GM12878 (cell line): Measurements from ENCODE around the gene PROM1. TPM values are rescaled to one million over a fixed set of nuclear protein-coding genes. Genes with fewer than 3 reads are reported as not detected.

ENCODE experiments used
- ATAC-seq: fragments of 200-7000 bp; cut with Tn5 transposase; 3 replicates; pipeline ENCODE4 v1.9.1; 2020; ENCODE audit warnings: mild to moderate bottlenecking, moderate library complexity
- BruUV-seq: library from RNA; stranded (reverse); fragments of 400-500 nt; replicated peaks from 2 replicates; lab custom pipeline; 2021; lab: Mats Ljungman, UMichigan
- CTCF ChIA-PET: fragments of 300-600 bp; sonication (Branson Sonifier 250); formaldehyde crosslinking; extraction: SDS; loops from one replicate; lab custom pipeline; 2021; ENCODE audit warnings: inconsistent platforms; lab: Yijun Ruan, JAX
- POLR2A ChIA-PET: fragments of 350-600 bp; formaldehyde crosslinking; extraction: SDS; loops from one replicate; lab custom pipeline; 2021; ENCODE audit warnings: inconsistent platforms; lab: Charles Lee
- RAD21 ChIA-PET: fragments of 300-600 bp; sonication (Branson Sonifier 250); formaldehyde crosslinking; loops from one replicate; lab custom pipeline; 2023; ENCODE audit warnings: antibody characterized with exemption; ENCODE audit not compliant: unreplicated experiment; lab: Charles Lee
- SMC1A ChIA-PET: fragments of 300-600 bp; sonication (Branson Sonifier 250); formaldehyde crosslinking; loops from one replicate; lab custom pipeline; 2023; ENCODE audit not compliant: unreplicated experiment, uncharacterized antibody; lab: Charles Lee
- DNase-seq: peaks from one replicate; pipeline ENCODE4 v3.0.0-alpha.2; 2011; ENCODE audit warnings: low read depth, low spot score
- FAIRE-seq: peaks from 3 replicates; lab custom pipeline; 2011; peaks lifted over from hg19 to GRCh38; lab: Jason Lieb, UNC
- H2AFZ ChIP-seq: 2 replicates; pipeline ENCODE4 v1.6.0; 2011; ENCODE audit warnings: low read depth, low read length, control low read depth; ENCODE audit not compliant: control insufficient read depth
- H3K27ac ChIP-seq: 2 replicates; pipeline ENCODE4 v1.5.1; 2011; ENCODE audit warnings: control low read depth; ENCODE audit not compliant: control insufficient read depth, insufficient read depth
- H3K27me3 ChIP-seq, 2 experiments: replicated peaks in 1 of 2; 2 replicates each; pipeline versions ENCODE4 v1.6.0 to v1.6.1; 2011; ENCODE audit warnings: low read length in 1 of 2; ENCODE audit not compliant: control insufficient read depth in 2 of 2, insufficient read depth in 2 of 2
- H3K36me3 ChIP-seq, 2 experiments: 2 replicates each; pipeline ENCODE4 v1.5.1; 2011; ENCODE audit warnings: low read length in 1 of 2; ENCODE audit not compliant: control insufficient read depth in 2 of 2, insufficient read depth in 2 of 2
- H3K4me1 ChIP-seq: 2 replicates; pipeline ENCODE4 v1.6.1; 2011; ENCODE audit warnings: mild to moderate bottlenecking, low read length, moderate library complexity, mixed read lengths; ENCODE audit not compliant: control insufficient read depth, insufficient read depth
- H3K4me2 ChIP-seq: 2 replicates; pipeline ENCODE4 v1.6.0; 2011; ENCODE audit warnings: control low read depth; ENCODE audit not compliant: control insufficient read depth, insufficient read depth
- H3K4me3 ChIP-seq: fragments of 200-600 bp; sonication (generic); 2 replicates; pipeline ENCODE4 v1.5.1; 2016
- H3K79me2 ChIP-seq: 2 replicates; pipeline ENCODE4 v1.6.0; 2011; ENCODE audit warnings: low read length; ENCODE audit not compliant: control insufficient read depth, insufficient read depth
- H3K9ac ChIP-seq: 2 replicates; pipeline ENCODE4 v1.8.0; 2011; ENCODE audit warnings: low read length, control low read depth, mixed read lengths; ENCODE audit not compliant: control insufficient read depth, insufficient read depth
- H3K9me3 ChIP-seq: replicated peaks from 3 replicates; pipeline ENCODE4 v1.5.1; 2011; ENCODE audit warnings: mild to moderate bottlenecking, low read length; ENCODE audit not compliant: control insufficient read depth, insufficient read depth
- H4K20me1 ChIP-seq: 2 replicates; pipeline ENCODE4 v1.6.0; 2011; ENCODE audit not compliant: control insufficient read depth, insufficient read depth
- BMI1 ChIP-seq: fragments of 450-650 bp; IDR thresholded peaks from 2 replicates; pipeline ENCODE4 v1.6.1; 2016; ENCODE audit warnings: mild to moderate bottlenecking, moderate library complexity, borderline replicate concordance
- HDAC6 ChIP-seq: fragments of 200-600 bp; sonication (generic); IDR thresholded peaks from one replicate; pipeline ENCODE4 v1.8.0; 2017; ENCODE audit warnings: antibody characterized with exemption; ENCODE audit not compliant: unreplicated experiment
- NBN ChIP-seq: fragments of 450-650 bp; IDR thresholded peaks from 2 replicates; pipeline ENCODE4 v1.6.1; 2016
- NR2C2 ChIP-seq: IDR thresholded peaks from 2 replicates; pipeline ENCODE4 v1.6.1; 2011; ENCODE audit warnings: borderline replicate concordance, low read depth; ENCODE audit not compliant: control insufficient read depth, insufficient read length
- POLR2A ChIP-seq: IDR thresholded peaks from 2 replicates; pipeline ENCODE4 v1.6.1; 2011; ENCODE audit warnings: low read depth, mild to moderate bottlenecking, low read length
- POU2F2 ChIP-seq: IDR thresholded peaks from 3 replicates; pipeline ENCODE4 v1.6.1; 2011; ENCODE audit warnings: low read depth, mild to moderate bottlenecking, low read length, borderline replicate concordance
- TCF7 ChIP-seq: IDR thresholded peaks from 2 replicates; pipeline ENCODE4 v1.6.1; 2014; ENCODE audit warnings: antibody characterized with exemption, borderline replicate concordance
- WRNIP1 ChIP-seq: IDR thresholded peaks from 2 replicates; pipeline ENCODE4 v1.6.1; 2011; ENCODE audit warnings: low read depth, low read length, improper control_type of control experiment, borderline replicate concordance
- ZNF217 ChIP-seq: fragments of 450-650 bp; IDR thresholded peaks from 2 replicates; pipeline ENCODE4 v1.6.1; 2017; ENCODE audit warnings: antibody characterized with exemption, mild to moderate bottlenecking
- WGBS: methylation state at CpG from one replicate; pipeline ENCODE4 v1.1.6; 2016; ENCODE audit warnings: low lambda C conversion rate; ENCODE audit not compliant: insufficient replicate concordance, insufficient coverage; ENCODE audit errors: missing lambda C conversion rate; 5-methylcytosine and 5-hydroxymethylcytosine counted together
- in situ Hi-C: fragments of 300-500 bp; cut with MboI; formaldehyde crosslinking; loops from 9 replicates; pipeline ENCODE4 v1.14.3; 2018; ENCODE audit warnings: mixed read lengths
- intact Hi-C: fragments of 100-400 bp; cut with micrococcal nuclease; formaldehyde crosslinking; loops from one replicate; pipeline ENCODE4 v1.14.2; 2022; ENCODE audit not compliant: unreplicated experiment
- polyA plus RNA-seq, 11 experiments: library from polyadenylated mRNA; depleted of rRNA in 4 of 11; unstranded in 6 of 11; stranded (reverse) in 5 of 11; fragments of >200 nt; fragmentation: Nextera tagmentation in 4 of 11; fragmentation: Illumina TruSeq in 1 of 11; extraction: Ambion mirVana in 4 of 11; extraction: Trizol in 1 of 11; gene quantifications; 1 replicate in 1 of 11; 2 replicates in 10 of 11; pipeline versions ENCODE4 v1.2.1 to v1.2.3, GENCODE V29; 2011 to 2016; ENCODE audit warnings: inconsistent platforms in 2 of 11, missing spikeins in 2 of 11, low read depth in 1 of 11
- total RNA-seq, 4 experiments: library from RNA; depleted of rRNA in 3 of 4; stranded (reverse); fragments of >200 nt in 3 of 4; fragmentation: Illumina TruSeq in 1 of 4; extraction: Trizol in 1 of 4; gene quantifications; 2 replicates each; pipeline versions ENCODE4 v1.2.1 to v1.2.3, GENCODE V29; 2013 to 2021
- TF ChIP-seq, protein P1 (sequence below): fragments of 150-350 bp; IDR thresholded peaks from 2 replicates; pipeline ENCODE4 v1.6.1; 2016; ENCODE audit warnings: low read depth, low read length
- TF ChIP-seq, protein P2 (sequence below): fragments of 450-650 bp; formaldehyde crosslinking; IDR thresholded peaks from 2 replicates; pipeline ENCODE4 v1.4.0; 2022; ENCODE audit warnings: mild to moderate bottlenecking, moderate library complexity

Gene PROM1
- total and polyA plus RNA-seq, 10 of the 15 experiments (the other 5 are each of a cell fraction or from before 2014, with no cell fraction given), result 0.08 to 0.31 (median 0.18) TPM; not detected in 7

DNA sequence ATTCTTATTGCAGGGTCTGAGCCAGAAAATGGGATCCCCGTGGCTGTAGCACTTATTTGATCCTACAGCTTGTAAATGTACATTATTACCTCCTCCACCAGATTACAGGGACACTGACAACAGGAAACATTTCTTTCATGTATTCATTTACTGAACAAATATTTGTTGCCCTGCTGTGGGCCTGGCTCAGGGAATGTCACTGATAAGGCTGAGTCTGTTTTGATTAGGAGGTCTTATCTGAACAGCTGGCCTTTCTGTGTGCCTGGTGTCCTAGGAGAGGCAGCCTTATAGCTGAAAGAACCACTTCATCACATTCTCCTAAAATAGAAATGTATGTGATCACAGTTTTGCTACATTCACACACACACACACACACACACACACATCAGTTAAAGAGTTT, 45.5 kb upstream of the PROM1 start (continued):
- TF ChIP-seq, protein P1, sequence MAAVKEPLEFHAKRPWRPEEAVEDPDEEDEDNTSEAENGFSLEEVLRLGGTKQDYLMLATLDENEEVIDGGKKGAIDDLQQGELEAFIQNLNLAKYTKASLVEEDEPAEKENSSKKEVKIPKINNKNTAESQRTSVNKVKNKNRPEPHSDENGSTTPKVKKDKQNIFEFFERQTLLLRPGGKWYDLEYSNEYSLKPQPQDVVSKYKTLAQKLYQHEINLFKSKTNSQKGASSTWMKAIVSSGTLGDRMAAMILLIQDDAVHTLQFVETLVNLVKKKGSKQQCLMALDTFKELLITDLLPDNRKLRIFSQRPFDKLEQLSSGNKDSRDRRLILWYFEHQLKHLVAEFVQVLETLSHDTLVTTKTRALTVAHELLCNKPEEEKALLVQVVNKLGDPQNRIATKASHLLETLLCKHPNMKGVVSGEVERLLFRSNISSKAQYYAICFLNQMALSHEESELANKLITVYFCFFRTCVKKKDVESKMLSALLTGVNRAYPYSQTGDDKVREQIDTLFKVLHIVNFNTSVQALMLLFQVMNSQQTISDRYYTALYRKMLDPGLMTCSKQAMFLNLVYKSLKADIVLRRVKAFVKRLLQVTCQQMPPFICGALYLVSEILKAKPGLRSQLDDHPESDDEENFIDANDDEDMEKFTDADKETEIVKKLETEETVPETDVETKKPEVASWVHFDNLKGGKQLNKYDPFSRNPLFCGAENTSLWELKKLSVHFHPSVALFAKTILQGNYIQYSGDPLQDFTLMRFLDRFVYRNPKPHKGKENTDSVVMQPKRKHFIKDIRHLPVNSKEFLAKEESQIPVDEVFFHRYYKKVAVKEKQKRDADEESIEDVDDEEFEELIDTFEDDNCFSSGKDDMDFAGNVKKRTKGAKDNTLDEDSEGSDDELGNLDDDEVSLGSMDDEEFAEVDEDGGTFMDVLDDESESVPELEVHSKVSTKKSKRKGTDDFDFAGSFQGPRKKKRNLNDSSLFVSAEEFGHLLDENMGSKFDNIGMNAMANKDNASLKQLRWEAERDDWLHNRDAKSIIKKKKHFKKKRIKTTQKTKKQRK, result no peak
- TF ChIP-seq WRNIP1 (no peak), ZNF217 (no peak)

DNA sequence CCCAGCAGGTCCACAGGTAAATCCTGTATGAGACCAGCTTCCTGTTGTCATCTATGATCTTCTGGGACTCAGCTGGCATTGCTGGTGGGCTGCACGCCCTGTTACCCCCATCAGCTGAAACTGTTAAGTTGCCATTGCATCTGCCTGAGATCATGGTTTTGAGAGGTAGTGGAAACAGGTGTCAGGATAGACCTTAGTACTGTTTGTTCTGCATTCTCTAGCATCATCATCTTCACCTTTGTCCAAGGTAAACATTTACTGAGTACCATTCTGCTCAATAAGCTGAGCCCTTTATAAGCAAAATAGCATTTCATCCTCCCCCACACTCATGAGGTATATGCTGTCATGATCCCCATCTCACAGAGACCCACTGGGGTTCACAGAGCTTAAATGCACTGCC, 42.9 kb upstream of the PROM1 start:
- no peaks in the 10 kb centered on the region for H4K20me1 ChIP-seq
- ChIA-PET SMC1A (no interaction called here), POLR2A (no interaction called here), RAD21 (no interaction called here), CTCF (no interaction called here)
- no peaks in the 10 kb centered on the region for H3K36me3 ChIP-seq
- ATAC-seq, result no peak
- FAIRE-seq, result no peak
- 0% methylated on average over 1 of the region's 1 CpG for WGBS
- H3K79me2 ChIP-seq, result no peaks in the 10 kb centered on the region
- in situ Hi-C loops, result no loop called here
- H3K4me2 ChIP-seq, result no peak overlapping the region
- H3K4me1 ChIP-seq, result no peaks in the 10 kb centered on the region
- H2AFZ ChIP-seq, result no peak overlapping the region
- H3K27me3 ChIP-seq, result 0 out of 4 replicates have a peak, but pooled peaks cover 0 to 3% of the 10 kb centered on the region in 2 experiments
- no TSS peak for BruUV-seq
- no peak overlapping the region for H3K4me3 ChIP-seq
- no peaks in the 10 kb centered on the region for H3K9me3 ChIP-seq
- intact Hi-C loops, result no loop called here
- no peak for DNase-seq
- H3K9ac ChIP-seq, result no peak overlapping the region
- H3K27ac ChIP-seq, result no peak overlapping the region
- TF ChIP-seq POLR2A (no peak), POU2F2 (no peak), BMI1 (no peak), TCF7 (no peak), NBN (no peak), NR2C2 (no peak), HDAC6 (no peak)
- TF ChIP-seq, protein P2, sequence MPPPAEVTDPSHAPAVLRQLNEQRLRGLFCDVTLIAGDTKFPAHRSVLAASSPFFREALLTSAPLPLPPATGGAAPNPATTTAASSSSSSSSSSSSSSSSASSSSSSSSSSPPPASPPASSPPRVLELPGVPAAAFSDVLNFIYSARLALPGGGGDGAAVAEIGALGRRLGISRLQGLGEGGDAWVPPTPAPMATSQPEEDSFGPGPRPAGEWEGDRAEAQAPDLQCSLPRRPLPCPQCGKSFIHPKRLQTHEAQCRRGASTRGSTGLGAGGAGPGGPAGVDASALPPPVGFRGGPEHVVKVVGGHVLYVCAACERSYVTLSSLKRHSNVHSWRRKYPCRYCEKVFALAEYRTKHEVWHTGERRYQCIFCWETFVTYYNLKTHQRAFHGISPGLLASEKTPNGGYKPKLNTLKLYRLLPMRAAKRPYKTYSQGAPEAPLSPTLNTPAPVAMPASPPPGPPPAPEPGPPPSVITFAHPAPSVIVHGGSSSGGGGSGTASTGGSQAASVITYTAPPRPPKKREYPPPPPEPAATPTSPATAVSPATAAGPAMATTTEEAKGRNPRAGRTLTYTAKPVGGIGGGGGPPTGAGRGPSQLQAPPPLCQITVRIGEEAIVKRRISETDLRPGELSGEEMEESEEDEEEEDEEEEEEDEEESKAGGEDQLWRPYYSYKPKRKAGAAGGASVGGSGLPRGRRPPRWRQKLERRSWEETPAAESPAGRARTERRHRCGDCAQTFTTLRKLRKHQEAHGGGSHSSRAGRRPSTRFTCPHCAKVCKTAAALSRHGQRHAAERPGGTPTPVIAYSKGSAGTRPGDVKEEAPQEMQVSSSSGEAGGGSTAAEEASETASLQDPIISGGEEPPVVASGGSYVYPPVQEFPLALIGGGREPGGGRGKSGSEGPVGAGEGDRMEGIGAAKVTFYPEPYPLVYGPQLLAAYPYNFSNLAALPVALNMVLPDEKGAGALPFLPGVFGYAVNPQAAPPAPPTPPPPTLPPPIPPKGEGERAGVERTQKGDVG (CRISPR knock-in tag), result no peak
- TF ChIP-seq, all 136 proteins: peak for 0
